Ishikawa (cell line): ENCODE results near the gene CCNI.
A peak's percentile ranks its signal among the peaks of the same experiment; 100 is the strongest.

Experiments
- CEBPB ChIP-seq: IDR thresholded peaks from 2 replicates; pipeline ENCODE4 v1.6.1; 2012
- CREB1 ChIP-seq: IDR thresholded peaks from 2 replicates; pipeline ENCODE4 v1.6.1; 2012; ENCODE audit warnings: low read depth
- EGR1 ChIP-seq: IDR thresholded peaks from 2 replicates; pipeline ENCODE4 v1.6.1; 2012
- EP300 ChIP-seq: IDR thresholded peaks from 2 replicates; pipeline ENCODE4 v1.6.1; 2012; ENCODE audit warnings: borderline replicate concordance
- FOXM1 ChIP-seq: IDR thresholded peaks from 2 replicates; pipeline ENCODE4 v1.6.1; 2012; ENCODE audit warnings: low read depth, borderline replicate concordance
- NFIC ChIP-seq: IDR thresholded peaks from 2 replicates; pipeline ENCODE4 v1.6.1; 2012
- RAD21 ChIP-seq: IDR thresholded peaks from 2 replicates; pipeline ENCODE4 v1.6.1; 2012; ENCODE audit warnings: low read depth
- TAF1 ChIP-seq: IDR thresholded peaks from 2 replicates; pipeline ENCODE4 v1.6.1; 2012; ENCODE audit warnings: low read depth, mild to moderate bottlenecking
- TCF12 ChIP-seq: IDR thresholded peaks from 2 replicates; pipeline ENCODE4 v1.6.1; 2012; ENCODE audit warnings: low read depth
- TEAD4 ChIP-seq: IDR thresholded peaks from 2 replicates; pipeline ENCODE4 v1.6.1; 2012
- YY1 ChIP-seq: IDR thresholded peaks from 2 replicates; pipeline ENCODE4 v1.6.1; 2012; ENCODE audit warnings: low read depth
- ZBTB7A ChIP-seq: IDR thresholded peaks from 2 replicates; pipeline ENCODE4 v1.6.1; 2012; ENCODE audit warnings: low read depth
- TF ChIP-seq, protein P1 (sequence below): IDR thresholded peaks from 2 replicates; pipeline ENCODE4 v1.6.1; 2012; ENCODE audit warnings: low read depth, mild to moderate bottlenecking
- TF ChIP-seq, protein P2 (sequence below): IDR thresholded peaks from 2 replicates; pipeline ENCODE4 v1.6.1; 2012
- TF ChIP-seq, protein P3 (sequence below): IDR thresholded peaks from 2 replicates; pipeline ENCODE4 v1.6.1; 2012

CCNI gene

DNA sequence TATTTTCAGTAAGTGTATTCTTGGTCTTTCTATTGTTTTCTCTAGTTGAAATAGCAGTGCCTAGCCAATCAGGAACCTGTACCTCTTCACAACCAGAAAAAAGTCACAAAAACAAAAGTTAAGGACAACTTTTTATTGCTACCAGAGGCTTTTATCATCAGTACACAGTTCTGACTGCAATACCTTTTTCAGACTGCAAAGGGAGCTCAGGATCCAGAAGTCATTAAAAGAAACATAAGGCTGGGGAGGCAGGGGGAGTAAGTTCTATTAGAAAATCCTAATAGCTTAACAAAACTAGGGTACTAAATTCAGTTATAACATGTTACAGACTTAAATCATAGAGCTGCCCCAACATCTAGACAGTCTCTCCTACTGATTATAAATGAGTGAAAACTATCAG, 28.8 kb downstream of the CCNI start:
- TF ChIP-seq CREB1 (no peak), FOXM1 (no peak), CEBPB (no peak), YY1 (no peak), RAD21 (0 out of 2 replicates have a peak, but pooled peaks have one; percentile 3)
- TF ChIP-seq, protein P1, sequence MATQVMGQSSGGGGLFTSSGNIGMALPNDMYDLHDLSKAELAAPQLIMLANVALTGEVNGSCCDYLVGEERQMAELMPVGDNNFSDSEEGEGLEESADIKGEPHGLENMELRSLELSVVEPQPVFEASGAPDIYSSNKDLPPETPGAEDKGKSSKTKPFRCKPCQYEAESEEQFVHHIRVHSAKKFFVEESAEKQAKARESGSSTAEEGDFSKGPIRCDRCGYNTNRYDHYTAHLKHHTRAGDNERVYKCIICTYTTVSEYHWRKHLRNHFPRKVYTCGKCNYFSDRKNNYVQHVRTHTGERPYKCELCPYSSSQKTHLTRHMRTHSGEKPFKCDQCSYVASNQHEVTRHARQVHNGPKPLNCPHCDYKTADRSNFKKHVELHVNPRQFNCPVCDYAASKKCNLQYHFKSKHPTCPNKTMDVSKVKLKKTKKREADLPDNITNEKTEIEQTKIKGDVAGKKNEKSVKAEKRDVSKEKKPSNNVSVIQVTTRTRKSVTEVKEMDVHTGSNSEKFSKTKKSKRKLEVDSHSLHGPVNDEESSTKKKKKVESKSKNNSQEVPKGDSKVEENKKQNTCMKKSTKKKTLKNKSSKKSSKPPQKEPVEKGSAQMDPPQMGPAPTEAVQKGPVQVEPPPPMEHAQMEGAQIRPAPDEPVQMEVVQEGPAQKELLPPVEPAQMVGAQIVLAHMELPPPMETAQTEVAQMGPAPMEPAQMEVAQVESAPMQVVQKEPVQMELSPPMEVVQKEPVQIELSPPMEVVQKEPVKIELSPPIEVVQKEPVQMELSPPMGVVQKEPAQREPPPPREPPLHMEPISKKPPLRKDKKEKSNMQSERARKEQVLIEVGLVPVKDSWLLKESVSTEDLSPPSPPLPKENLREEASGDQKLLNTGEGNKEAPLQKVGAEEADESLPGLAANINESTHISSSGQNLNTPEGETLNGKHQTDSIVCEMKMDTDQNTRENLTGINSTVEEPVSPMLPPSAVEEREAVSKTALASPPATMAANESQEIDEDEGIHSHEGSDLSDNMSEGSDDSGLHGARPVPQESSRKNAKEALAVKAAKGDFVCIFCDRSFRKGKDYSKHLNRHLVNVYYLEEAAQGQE, result no peak
- TF ChIP-seq, protein P2, sequence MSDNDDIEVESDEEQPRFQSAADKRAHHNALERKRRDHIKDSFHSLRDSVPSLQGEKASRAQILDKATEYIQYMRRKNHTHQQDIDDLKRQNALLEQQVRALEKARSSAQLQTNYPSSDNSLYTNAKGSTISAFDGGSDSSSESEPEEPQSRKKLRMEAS, result no peak

DNA sequence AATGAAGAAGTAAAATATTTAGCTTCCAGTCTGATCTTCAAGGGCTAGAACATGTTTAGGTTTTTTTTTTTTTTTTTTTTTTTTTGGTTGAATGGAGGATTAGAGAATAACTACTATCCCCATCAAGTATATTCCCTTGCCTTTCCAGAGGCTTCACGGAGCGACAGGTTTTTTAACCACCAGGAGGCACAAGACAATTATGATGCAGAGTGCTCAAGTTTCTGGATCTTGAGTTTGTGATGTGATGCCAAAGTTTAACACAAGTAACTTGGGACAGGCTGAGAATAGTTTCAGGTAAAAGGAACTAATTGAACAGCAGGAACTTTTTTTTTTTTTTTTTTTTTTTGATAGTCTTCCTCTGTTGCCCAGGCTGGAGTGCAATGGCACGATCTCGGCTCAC, 30.3 kb downstream of the CCNI start:
- no peak for TF ChIP-seq NFIC
- TF ChIP-seq EGR1, result no peak
- TF ChIP-seq CEBPB, result no peak
- no peak for TF ChIP-seq TAF1
- TF ChIP-seq FOXM1, result no peak
- TF ChIP-seq EP300, result no peak
- TF ChIP-seq, protein P1, result no peak
- no peak for TF ChIP-seq YY1
- TF ChIP-seq, protein P3, sequence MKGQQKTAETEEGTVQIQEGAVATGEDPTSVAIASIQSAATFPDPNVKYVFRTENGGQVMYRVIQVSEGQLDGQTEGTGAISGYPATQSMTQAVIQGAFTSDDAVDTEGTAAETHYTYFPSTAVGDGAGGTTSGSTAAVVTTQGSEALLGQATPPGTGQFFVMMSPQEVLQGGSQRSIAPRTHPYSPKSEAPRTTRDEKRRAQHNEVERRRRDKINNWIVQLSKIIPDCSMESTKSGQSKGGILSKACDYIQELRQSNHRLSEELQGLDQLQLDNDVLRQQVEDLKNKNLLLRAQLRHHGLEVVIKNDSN, result no peak
- no peak for TF ChIP-seq RAD21
- TF ChIP-seq, protein P2, result no peak
- TF ChIP-seq TEAD4, result no peak
- TF ChIP-seq ZBTB7A, result no peak
- TF ChIP-seq CREB1, result no peak

DNA sequence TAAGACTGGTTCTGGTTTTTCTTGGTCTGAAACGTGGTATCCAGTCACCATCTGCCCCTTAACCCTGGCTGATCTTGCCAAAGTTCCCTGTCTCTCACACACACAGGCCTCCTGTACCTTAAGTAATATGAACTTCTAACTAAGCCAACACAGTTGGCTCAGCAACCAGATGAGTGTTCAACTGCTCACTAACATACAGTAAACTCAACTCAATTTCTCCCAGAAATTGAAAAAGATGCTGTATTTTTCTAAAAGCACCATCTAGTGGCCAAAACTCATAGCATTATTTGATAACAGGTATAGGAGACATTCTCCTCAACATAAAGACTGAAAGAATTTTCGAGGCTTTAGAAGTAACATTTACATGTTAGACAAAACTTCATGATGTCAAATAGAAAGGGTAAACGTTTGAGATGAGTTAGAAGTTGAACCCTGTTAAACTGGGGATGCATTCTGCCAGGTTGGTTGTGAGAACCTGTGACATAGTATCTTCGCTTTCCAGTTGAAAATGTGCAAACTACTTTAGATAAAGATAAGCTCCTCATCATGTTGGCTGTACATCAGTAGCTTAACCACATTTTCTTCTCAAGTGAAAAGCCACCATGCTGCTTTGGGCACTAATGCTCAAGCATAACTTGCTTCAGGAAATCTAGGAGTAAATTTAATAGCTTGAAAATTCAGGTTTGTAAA, 31.2 kb downstream of the CCNI start:
- no peak for TF ChIP-seq ZBTB7A
- peak; percentile 37 for TF ChIP-seq RAD21
- TF ChIP-seq EP300, result no peak

DNA sequence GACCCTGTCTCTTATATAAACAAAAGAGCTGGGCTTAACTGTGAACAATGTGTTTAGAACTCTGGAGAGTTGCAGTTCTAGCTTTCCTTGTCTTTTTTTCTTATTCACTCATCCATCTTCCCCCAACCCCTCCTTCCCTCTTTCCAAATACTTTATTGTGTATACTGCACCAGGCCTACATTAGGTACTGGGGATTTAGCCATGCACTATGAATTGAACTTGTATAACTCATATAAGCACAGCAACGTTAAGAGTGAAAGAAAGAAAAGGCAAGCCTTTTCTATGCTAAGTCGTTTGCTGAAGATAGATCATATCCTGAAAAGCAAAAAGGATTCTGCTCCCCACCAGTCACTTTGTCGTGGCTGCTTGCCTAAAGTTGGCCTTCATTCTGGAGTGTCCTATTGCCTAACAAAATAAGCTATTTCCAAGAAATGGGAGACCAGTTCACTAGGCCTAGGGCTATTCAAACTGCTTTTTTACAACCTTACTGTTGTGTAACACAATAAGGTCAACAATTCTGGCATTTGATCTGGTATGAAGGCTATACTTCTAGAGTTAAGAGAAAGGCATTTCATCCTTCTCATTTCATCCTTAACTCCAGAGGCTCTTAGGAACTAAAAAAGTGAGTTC, 32.2 kb downstream of the CCNI start:
- TF ChIP-seq, protein P1, result no peak
- TF ChIP-seq, protein P2, result no peak
- TF ChIP-seq CEBPB (no peak), YY1 (no peak), EP300 (no peak), RAD21 (no peak), TCF12 (no peak)
- TF ChIP-seq, protein P3, result no peak
